Stomach smooth muscle (tissue), 2 donors: ENCODE results near the gene PACSIN1.

Source experiments
- H3K27ac ChIP-seq: one replicate; pipeline ENCODE4 v1.7.0; 2013; ENCODE audit warnings: mild to moderate bottlenecking, low read length, inconsistent platforms
- H3K27me3 ChIP-seq, 2 donors: one replicate each; pipeline ENCODE4 v1.7.0; 2013; ENCODE audit warnings: low read length in 2 of 2; ENCODE audit not compliant: insufficient read depth in 2 of 2, control insufficient read depth in 1 of 2
- H3K36me3 ChIP-seq, 2 donors: one replicate each; pipeline ENCODE4 v1.7.0; 2013; ENCODE audit warnings: low read length in 2 of 2; ENCODE audit not compliant: control insufficient read depth in 2 of 2, insufficient read depth in 2 of 2
- H3K4me1 ChIP-seq: one replicate; pipeline ENCODE4 v1.7.0; 2013; ENCODE audit warnings: low read length; ENCODE audit not compliant: control insufficient read depth, insufficient read depth
- H3K4me3 ChIP-seq, 2 donors: one replicate each; pipeline ENCODE4 v1.7.0; 2013; ENCODE audit warnings: low read length in 2 of 2
- H3K9ac ChIP-seq, 2 donors: one replicate each; pipeline ENCODE4 v1.7.0; 2013; ENCODE audit warnings: low read length in 2 of 2, mild to moderate bottlenecking in 1 of 2
- H3K9me3 ChIP-seq, 2 donors: one replicate each; pipeline ENCODE4 v1.7.0; 2013; ENCODE audit warnings: low read length in 2 of 2; ENCODE audit not compliant: control insufficient read depth in 2 of 2
- donor health status: healthy.
- donor health status: Pancreatic carcinoma.

The PACSIN1 gene

DNA sequence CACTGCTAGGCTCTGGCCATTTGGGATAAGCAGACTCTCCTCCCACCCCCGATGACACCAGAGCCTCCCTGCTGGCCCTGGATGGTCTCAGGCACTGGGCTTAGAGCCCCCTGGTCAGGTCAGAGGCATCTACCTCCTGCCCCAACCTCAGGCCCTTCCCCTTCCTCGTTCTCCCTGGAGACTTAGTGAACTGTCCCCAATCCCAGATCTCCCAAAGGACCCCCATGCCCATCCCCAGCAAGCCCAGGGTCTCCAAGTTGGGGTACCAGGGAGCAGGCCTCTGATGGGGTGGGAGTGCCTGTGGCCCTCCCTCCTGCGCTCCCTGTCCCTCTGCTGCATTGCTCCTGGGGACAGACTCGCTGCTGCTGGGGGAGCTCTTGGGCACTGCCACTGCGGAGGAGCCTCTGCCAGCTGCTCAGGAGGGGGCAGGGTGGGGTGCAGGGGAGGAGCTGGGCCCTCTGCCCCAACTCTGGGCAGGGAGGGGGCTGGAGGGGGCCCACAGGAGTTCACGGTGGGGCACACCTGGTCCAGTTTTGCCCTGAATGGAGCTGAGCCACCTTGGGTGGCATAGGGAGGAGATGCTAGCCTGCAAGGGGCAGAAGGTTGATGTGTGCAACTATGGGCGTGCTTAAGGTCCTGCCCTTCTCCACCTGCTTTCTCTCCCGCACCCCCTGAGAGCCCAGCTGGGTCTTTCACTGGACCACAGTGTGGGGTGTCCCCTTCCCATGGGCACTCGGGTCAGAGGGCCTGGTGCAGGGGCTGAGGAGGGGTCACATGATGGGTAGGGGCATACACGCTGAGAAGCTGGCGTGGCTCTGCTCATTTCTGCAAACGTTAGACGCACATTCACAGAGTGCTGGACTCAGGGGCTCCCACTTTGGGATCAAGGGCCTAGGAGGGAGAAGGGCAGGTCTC lies 49.9 kb downstream of the PACSIN1 start:
- Histone ChIP-seq H3K9ac (no peak overlapping the region), H3K36me3 (no peaks in the 10 kb centered on the region), H3K9me3 (no peaks in the 10 kb centered on the region), H3K27me3 (peaks cover 12 to 17% of the 10 kb centered on the region in 2 donors), H3K27ac (no peak overlapping the region), H3K4me1 (no peaks in the 10 kb centered on the region), H3K4me3 (no peak overlapping the region)

DNA sequence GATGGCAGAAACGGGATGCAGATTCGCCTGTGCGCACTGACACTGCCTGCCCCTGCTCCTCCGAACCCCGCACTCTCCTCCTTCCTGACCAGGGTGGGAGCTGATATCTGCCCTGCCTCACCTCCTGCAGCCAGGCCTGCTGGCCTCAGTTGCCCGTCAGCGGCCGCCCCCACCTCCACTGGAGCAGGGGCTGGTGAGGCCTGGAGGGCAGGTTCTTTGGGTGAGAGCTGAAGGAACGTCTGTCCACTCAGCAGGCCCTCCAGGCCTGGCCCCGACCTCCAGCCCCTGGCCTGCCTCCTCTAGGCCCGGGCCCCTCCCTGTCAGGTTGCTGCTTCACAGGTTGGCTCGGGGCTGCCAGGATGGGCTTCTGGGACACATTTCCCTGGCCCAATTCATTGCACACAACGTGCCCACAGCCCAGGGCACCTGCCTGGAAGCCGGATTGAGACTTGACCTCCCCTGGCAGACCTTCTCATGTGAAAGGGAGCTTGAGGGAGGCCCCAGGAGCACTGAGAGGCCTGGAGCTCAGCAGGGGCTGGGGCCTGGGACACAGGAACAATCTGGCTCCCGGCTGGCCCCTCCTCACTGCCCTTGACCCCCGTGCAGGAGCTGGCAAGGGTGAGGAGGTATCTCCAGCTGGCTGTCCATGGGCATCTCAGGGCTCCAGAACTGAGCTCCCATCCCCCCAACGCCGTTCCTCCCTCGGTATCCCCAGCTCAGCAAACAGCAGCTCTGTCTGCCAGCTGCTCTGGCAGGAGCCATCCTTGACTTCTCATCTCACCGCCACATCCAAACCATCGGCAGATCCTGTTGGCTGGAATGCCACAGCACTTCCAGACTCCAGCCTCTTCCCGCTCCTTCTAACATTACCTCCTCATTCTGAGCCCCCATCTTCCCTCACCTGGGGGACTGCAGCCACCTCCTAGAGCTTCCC lies 50.8 kb downstream of the PACSIN1 start:
- H3K9ac ChIP-seq: no peak overlapping the region
- no peaks in the 10 kb centered on the region for H3K36me3 ChIP-seq
- H3K4me1 ChIP-seq: no peaks in the 10 kb centered on the region
- H3K27ac ChIP-seq: no peak overlapping the region
- H3K4me3 ChIP-seq: no peak overlapping the region
- no peaks in the 10 kb centered on the region for H3K9me3 ChIP-seq
- H3K27me3 ChIP-seq: peaks cover 12 to 15% of the 10 kb centered on the region in 2 donors

DNA sequence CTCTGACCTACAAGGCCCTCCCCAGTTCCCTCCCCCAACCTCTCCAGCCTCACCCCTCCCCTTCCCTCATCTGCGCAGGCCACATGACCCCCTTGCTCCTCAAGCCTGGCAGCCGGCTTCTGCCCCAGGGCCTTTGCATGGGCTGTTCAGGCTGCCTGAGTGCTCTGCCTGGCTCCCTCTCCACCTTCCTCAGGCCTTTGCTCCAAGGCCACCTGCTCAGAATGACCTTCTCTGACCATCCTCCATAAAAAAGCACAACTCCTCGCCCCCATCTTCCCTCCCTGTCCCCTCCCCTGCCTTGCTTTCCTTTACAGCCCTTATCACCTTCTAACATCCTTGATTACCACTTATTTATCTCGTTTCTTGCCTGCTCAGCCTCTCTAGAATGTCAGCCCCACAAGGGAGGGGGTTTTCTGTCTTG lies 51.6 kb downstream of the PACSIN1 start:
- Histone ChIP-seq H3K9me3 (no peaks in the 10 kb centered on the region), H3K4me1 (no peaks in the 10 kb centered on the region), H3K9ac (no peak overlapping the region), H3K27ac (no peak overlapping the region), H3K4me3 (no peak overlapping the region), H3K27me3 (peaks cover 12 to 13% of the 10 kb centered on the region in 2 donors), H3K36me3 (no peaks in the 10 kb centered on the region)

DNA sequence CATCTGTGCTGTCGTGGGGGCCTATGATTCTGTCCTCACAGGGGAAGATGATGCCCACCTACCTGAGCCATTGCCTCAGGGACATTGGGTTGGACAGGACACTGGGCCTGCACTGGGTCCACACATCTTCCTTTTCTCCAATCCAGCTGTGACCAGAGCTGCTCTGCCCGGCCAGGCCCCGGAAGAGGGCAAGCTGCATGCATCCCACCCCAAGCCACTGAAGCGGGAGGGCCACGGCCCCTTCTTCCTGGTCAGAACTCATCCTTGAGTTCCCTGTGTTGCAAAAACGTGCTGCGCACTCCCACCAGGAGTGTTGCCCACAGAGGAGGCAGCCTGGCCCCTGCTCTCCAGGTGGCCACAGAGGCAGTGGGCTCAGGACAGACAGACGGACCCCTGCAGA lies 52.1 kb downstream of the PACSIN1 start:
- Histone ChIP-seq H3K9me3 (no peaks in the 10 kb centered on the region), H3K4me1 (no peaks in the 10 kb centered on the region), H3K27me3 (peaks cover 12 to 13% of the 10 kb centered on the region in 2 donors), H3K27ac (no peak overlapping the region), H3K9ac (no peak overlapping the region), H3K4me3 (no peak overlapping the region), H3K36me3 (no peaks in the 10 kb centered on the region)

DNA sequence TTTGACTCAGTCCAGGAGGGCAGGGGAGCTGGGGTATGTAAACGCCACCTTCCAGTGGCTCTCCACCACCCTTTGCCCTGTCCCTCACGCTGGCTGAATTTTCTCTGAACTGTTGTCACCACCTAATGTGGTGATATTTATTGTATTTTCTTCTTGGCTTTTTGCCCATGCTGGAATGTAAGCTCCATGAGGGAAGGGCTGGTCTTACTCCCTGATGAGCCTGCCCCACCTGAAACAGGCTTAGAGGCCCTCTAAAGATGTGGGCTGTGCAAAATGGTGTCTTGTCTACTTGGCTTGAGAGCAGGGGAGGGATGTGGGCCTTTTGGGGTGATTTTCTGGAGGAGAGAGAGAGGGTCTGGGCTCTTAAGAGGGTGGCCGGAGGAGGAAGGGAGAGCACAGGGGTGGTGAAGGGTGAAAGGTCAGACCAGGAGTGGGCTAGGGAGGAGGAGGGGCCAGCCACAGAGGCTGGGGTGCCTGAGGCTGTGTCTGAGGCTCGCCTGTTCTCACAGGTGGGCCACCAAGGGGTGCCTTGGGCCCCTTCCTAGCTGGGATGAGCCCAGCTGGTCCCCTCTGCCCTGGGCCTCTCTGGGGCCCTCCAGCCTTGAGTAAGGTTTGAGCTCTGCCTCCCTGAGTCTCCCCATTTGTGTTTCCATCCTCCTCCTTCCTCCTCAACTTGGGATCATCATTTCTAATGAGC lies 52.9 kb downstream of the PACSIN1 start:
- Histone ChIP-seq H3K9me3 (no peaks in the 10 kb centered on the region), H3K27ac (no peak overlapping the region), H3K4me3 (no peak overlapping the region), H3K36me3 (no peaks in the 10 kb centered on the region), H3K9ac (no peak overlapping the region), H3K4me1 (no peaks in the 10 kb centered on the region), H3K27me3 (peaks cover 12 to 13% of the 10 kb centered on the region in 2 donors)

DNA sequence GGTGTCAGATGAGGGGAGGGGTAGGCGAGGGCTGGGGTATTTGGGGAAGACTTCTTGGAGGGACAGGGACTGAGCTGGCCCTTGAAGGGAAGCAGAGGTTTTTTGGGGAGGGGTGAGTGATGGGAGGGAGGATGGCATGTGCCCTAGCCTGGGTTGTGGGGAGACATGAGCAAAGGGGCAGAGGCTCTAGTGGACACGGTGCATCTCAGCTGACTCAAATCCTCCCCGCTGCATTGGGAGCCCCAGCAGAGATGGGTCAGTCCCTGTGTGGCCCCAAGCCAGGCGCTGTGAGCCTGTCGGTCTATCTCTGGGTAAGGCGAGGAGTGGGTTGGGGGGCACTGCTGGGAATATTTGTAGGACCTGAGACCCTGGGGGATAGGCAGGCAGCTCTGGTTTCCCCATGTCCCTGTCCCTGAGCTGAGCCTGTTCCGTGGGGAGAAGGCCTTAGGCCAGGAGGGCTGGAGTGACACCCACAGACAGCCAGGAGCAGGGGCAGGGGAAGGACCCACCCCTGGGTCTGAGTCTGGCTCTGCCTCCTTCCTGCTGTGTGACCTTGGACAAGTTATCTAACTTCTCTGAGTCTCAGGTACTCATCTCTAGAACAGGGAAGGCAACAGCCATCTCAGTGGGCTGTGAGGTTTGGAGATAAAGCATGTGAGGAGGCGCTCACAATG lies 54.2 kb downstream of the PACSIN1 start:
- H3K27ac ChIP-seq: no peak overlapping the region
- peaks cover 7 to 9% of the 10 kb centered on the region in 2 donors for H3K27me3 ChIP-seq
- no peaks in the 10 kb centered on the region for H3K4me1 ChIP-seq
- H3K4me3 ChIP-seq: no peak overlapping the region
- no peaks in the 10 kb centered on the region for H3K36me3 ChIP-seq
- H3K9me3 ChIP-seq: no peaks in the 10 kb centered on the region
- no peak overlapping the region for H3K9ac ChIP-seq

DNA sequence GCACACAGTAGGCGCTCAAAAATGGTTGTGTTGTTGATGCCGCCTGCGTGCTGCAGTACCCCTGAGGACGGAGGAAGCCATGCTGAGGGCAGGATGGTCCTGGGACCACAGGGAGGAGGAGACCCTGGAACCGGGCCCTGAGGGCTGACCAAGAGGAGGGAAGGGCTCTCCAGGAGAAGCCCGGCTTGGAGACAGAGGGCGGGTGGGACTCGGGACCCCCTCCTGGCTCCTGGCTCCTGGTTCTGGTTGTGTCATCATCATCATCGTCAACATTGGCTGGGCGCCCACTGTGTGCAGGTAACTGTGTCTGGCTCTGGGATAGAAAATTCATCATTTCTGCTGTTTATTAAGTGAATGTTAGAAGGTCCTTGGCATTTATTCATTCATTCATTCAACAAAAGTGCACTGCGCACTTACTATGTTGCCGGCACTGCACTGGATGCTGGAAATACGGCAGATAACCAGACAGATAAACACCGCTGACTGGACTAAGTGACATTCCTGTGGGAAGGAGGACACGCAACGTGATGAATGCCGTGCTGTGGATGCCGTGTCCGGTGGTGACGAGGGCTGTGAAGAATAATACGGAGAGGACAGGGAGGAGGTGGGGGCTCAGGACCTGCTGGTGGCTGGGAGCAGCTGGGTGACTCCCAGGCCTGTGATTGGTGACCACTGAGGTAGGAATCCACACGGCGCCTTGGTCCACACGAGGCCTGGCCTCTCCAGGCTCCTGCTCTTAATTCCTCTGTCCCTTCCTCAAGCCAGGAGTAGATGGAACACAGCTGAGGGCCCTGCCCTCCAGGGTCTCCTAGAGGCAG lies 55.0 kb downstream of the PACSIN1 start:
- no peaks in the 10 kb centered on the region for H3K36me3 ChIP-seq
- H3K9ac ChIP-seq: no peak overlapping the region
- H3K4me1 ChIP-seq: no peaks in the 10 kb centered on the region
- H3K27me3 ChIP-seq: peaks cover 2 to 5% of the 10 kb centered on the region in 2 donors
- no peaks in the 10 kb centered on the region for H3K9me3 ChIP-seq
- H3K4me3 ChIP-seq: no peak overlapping the region
- H3K27ac ChIP-seq: no peak overlapping the region

DNA sequence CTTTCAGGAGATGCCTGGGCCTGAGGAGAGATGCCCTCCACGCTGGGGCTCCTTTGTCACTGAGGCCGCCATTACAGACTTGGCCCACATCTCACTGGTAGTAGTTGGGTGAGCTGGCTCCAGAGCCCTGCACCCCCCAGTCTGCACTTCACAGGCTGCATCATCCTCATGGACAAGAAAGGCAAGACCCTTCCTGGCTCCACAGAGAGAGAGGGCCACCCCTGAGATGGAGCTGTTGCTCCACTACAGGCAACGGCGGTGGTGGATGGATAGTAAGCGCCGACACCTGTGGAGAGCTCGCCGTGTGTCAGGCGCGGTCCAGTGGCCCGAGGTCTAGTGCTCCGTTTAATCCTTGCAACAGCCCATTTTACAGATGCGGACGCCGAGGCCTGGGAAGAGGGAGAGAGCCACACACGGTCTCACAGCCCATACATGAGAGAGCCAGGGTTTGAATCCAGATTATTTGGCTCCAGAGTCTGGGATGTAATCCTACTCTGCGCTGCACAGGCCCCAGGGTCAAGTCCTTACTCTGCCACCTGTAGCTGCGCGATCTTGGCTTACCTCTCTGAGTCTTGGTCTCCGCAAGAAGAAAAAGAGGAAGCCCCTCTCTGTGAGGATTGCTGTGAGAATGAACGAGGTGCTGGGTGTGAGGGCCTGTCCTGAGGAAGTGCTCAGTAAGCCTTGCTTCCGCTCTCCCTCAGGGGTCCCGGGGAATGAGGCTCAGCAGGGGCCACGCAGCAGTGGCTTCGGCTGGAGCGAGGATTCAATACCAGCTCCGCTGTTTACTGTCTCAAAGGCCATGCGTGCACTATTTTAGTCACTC lies 55.8 kb downstream of the PACSIN1 start:
- Histone ChIP-seq H3K27ac (no peak overlapping the region), H3K4me3 (no peak overlapping the region), H3K36me3 (no peaks in the 10 kb centered on the region), H3K27me3 (peaks cover 0 to 5% of the 10 kb centered on the region in 2 donors), H3K9me3 (no peaks in the 10 kb centered on the region), H3K4me1 (peaks cover 6% of the 10 kb centered on the region), H3K9ac (no peak overlapping the region)

DNA sequence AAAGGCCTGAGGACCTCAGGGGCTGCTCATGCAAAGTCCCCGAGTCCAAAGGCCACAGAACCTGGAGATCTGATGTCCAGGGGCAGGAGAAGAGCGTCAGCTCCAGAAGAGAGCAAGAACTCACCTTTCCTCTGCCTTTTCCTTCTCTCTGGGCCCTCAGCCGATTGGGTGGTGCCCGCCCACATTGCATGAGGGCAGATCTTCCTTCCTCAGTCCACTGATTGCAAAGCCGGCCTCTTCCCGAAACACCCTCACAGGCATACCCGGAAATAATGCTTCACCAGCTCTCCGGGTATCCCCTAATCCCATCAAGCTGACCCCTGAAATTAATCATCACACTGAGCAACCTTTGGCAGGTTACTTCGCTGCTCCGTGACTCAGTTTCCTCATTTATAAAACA lies 56.9 kb downstream of the PACSIN1 start:
- H3K36me3 ChIP-seq: no peaks in the 10 kb centered on the region
- no peak overlapping the region for H3K9ac ChIP-seq
- no peaks in the 10 kb centered on the region for H3K9me3 ChIP-seq
- H3K4me1 ChIP-seq: peaks cover 6% of the 10 kb centered on the region
- H3K4me3 ChIP-seq: no peak overlapping the region
- peaks cover 0 to 3% of the 10 kb centered on the region in 2 donors for H3K27me3 ChIP-seq
- H3K27ac ChIP-seq: no peak overlapping the region
